ENCODE measurements around the gene TMEM229A.

DNA sequence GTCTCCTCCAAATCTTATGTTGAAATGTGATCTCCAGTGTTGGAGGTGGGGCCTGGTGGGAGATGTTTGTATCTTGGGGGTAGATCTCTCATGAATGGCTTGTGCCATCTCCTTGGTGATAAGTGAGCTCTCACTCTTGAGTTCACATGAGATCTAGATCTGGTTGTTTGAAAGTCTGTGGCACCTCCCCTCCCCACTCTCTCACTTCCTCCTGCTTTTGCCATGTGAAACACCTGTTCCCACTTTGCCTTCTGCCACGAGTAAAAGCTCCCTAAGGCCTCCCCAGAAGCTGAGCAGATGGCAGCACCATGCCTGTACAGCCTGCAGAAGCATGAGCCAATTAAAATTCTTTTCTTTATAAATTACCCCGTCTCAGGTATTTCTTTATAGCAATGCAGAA is 23.5 kb downstream of the TMEM229A start:
- TF ChIP-seq EP300 (IDR thresholded peaks at IDR 0.05), result no peak
- TF ChIP-seq POLR2AphosphoS5 (IDR thresholded peaks at IDR 0.05), result no peak
- TF ChIP-seq POLR2A (IDR thresholded peaks at IDR 0.05; ENCODE audit: low read depth), result no peak

All from esophagus muscularis mucosa (tissue), 3 donors.